A673 (cell line): ENCODE measurements around the gene KLLN. TPM values are rescaled to one million over a fixed set of nuclear protein-coding genes. Genes with fewer than 3 reads are reported as not detected.
"Not testable (repeated sequence)": the region's sequence is repeated elsewhere in the genome, so short reads cannot be mapped to it uniquely, and the experiment has no call there.

Experiments used
- BruUV-seq: library from RNA; stranded (reverse); fragments of 400-500 nt; replicated peaks from 2 replicates; lab custom pipeline; 2021; lab: Mats Ljungman, UMichigan
- CTCF ChIA-PET: fragments of 300-600 bp; sonication (Branson Sonifier 250); formaldehyde crosslinking; loops from one replicate; lab custom pipeline; 2022; ENCODE audit warnings: antibody characterized with exemption; lab: Charles Lee
- POLR2A ChIA-PET: fragments of 300-600 bp; sonication (Branson Sonifier 250); formaldehyde crosslinking; loops from one replicate; lab custom pipeline; 2022; ENCODE audit warnings: antibody characterized with exemption; ENCODE audit not compliant: low non-redundant PET; lab: Charles Lee
- DNase-seq: peaks from one replicate; pipeline ENCODE4 v3.0.0-alpha.2; 2015; ENCODE audit warnings: low spot score
- H3K27ac ChIP-seq: fragments of 200-600 bp; sonication (generic); 2 replicates; pipeline ENCODE4 v1.5.1; 2016; ENCODE audit warnings: mixed run types, low read depth, mild to moderate bottlenecking, mixed read lengths, antibody characterized with exemption, low read length; ENCODE audit not compliant: poor library complexity, severe bottlenecking
- H3K27me3 ChIP-seq: fragments of 200-600 bp; sonication (generic); replicated peaks from 2 replicates; pipeline ENCODE4 v1.6.1; 2017; ENCODE audit warnings: mixed run types, low read depth, mild to moderate bottlenecking, mixed read lengths, antibody characterized with exemption, low read length; ENCODE audit not compliant: insufficient read depth, poor library complexity
- H3K36me3 ChIP-seq: fragments of 200-600 bp; sonication (generic); 2 replicates; pipeline ENCODE4 v1.6.1; 2016; ENCODE audit warnings: mixed run types, mild to moderate bottlenecking, mixed read lengths, antibody characterized with exemption, low read length; ENCODE audit not compliant: insufficient read depth, poor library complexity, severe bottlenecking
- H3K4me1 ChIP-seq: fragments of 200-600 bp; sonication (generic); 2 replicates; pipeline ENCODE4 v1.6.1; 2017; ENCODE audit warnings: mixed run types, mild to moderate bottlenecking, mixed read lengths, antibody characterized with exemption, low read length; ENCODE audit not compliant: insufficient read depth, poor library complexity, severe bottlenecking
- H3K4me3 ChIP-seq: fragments of 200-600 bp; sonication (generic); 2 replicates; pipeline ENCODE4 v1.5.1; 2016; ENCODE audit warnings: low read depth, mixed run types, mild to moderate bottlenecking, mixed read lengths, low read length; ENCODE audit not compliant: poor library complexity, severe bottlenecking
- H3K9me3 ChIP-seq: fragments of 200-600 bp; sonication (generic); 2 replicates; pipeline ENCODE4 v1.6.1; 2016; ENCODE audit warnings: mixed run types, low read depth, mild to moderate bottlenecking, mixed read lengths, antibody characterized with exemption, low read length; ENCODE audit not compliant: poor library complexity, severe bottlenecking
- CTCF ChIP-seq: fragments of 300-800, 200-600 bp; sonication (generic); conservative IDR thresholded peaks from 2 replicates; pipeline ENCODE4 v1.5.1; 2017; ENCODE audit warnings: low read depth, mild to moderate bottlenecking, antibody characterized with exemption, low read length, moderate library complexity, mixed read lengths
- EZH2 ChIP-seq: fragments of 200-600 bp; sonication (generic); IDR thresholded peaks from 2 replicates; pipeline ENCODE4 v1.6.1; 2017; ENCODE audit warnings: borderline replicate concordance, low read depth, mild to moderate bottlenecking, mixed read lengths, antibody characterized with exemption, low read length; ENCODE audit not compliant: poor library complexity, severe bottlenecking
- intact Hi-C: fragments of 100-400 bp; cut with micrococcal nuclease; formaldehyde crosslinking; loops from one replicate; pipeline ENCODE4 v1.10.0; 2022; ENCODE audit not compliant: unreplicated experiment
- total RNA-seq: library from RNA; stranded (reverse); gene quantifications from 2 replicates; pipeline ENCODE4 v1.2.3, GENCODE V29; 2021

Gene KLLN
- total RNA-seq, 1 experiment from 2014 or later = 0.32 TPM

- TF ChIP-seq CTCF (no peak), EZH2 (no peak)
- Histone ChIP-seq H3K27me3 (no peaks in the 10 kb centered on the region), H3K4me1 (peaks cover 5% of the 10 kb centered on the region), H3K4me3 (no peak overlapping the region), H3K36me3 (no peaks in the 10 kb centered on the region), H3K27ac (no peak overlapping the region), H3K9me3 (no peaks in the 10 kb centered on the region)
- POLR2A ChIA-PET = interaction anchor here (0.6 kb wide), 1 partner anchor 11 kb away, joined by 3 read pairs; no protein-coding TSS in a partner anchor
- no peak for DNase-seq
- BruUV-seq = no TSS peak
- intact Hi-C loops = loop anchor here (1.0 to 10.0 kb wide), 5 partner anchors 114 to 691 kb away; partner anchors contain the start of gene PAPSS2
- CTCF ChIA-PET = interaction anchor here (0.5 to 0.7 kb wide), 2 partner anchors 22 to 529 kb away, joined by 3 to 7 read pairs; no protein-coding TSS in a partner anchor
Observed at GRCh38 chr10:87860816-87861403, 2.4 kb downstream of the KLLN start.

GRCh38 chr10:87860156-87860795 is 3.1 kb downstream of the KLLN start:
- DNase-seq = peak; percentile 84
- no peak overlapping the region for H3K27ac ChIP-seq
- CTCF ChIA-PET = interaction anchor here (0.7 to 1.8 kb wide), 2 partner anchors 254 to 529 kb away, joined by 3 to 6 read pairs; no protein-coding TSS in a partner anchor
- TF ChIP-seq CTCF (peak; percentile 71), EZH2 (no peak)
- POLR2A ChIA-PET = no interaction called here
- H3K27me3 ChIP-seq = no peaks in the 10 kb centered on the region
- intact Hi-C loops = loop anchor here (1.0 to 10.0 kb wide), 5 partner anchors 115 to 692 kb away; partner anchors contain the start of gene PAPSS2
- H3K36me3 ChIP-seq = no peaks in the 10 kb centered on the region
- peaks cover 5% of the 10 kb centered on the region for H3K4me1 ChIP-seq
- no TSS peak for BruUV-seq
- H3K4me3 ChIP-seq = no peak overlapping the region
- H3K9me3 ChIP-seq = no peaks in the 10 kb centered on the region

GRCh38 chr10:87855665-87856064 is 7.7 kb downstream of the KLLN start:
- H3K27me3 ChIP-seq, H3K9me3 ChIP-seq, H3K4me3 ChIP-seq, H3K4me1 ChIP-seq, H3K36me3 ChIP-seq, intact Hi-C loops, DNase-seq, H3K27ac ChIP-seq, BruUV-seq, POLR2A ChIA-PET, CTCF ChIA-PET: not testable (repeated sequence)

GRCh38 chr10:87855247-87855646 is 8.1 kb downstream of the KLLN start:
- POLR2A ChIA-PET, H3K36me3 ChIP-seq, H3K27ac ChIP-seq, BruUV-seq, intact Hi-C loops, H3K27me3 ChIP-seq, H3K4me1 ChIP-seq, H3K4me3 ChIP-seq, CTCF ChIA-PET, H3K9me3 ChIP-seq, DNase-seq: not testable (repeated sequence)
